Epithelial cell of esophagus (primary cell): ENCODE data around the gene ODAD2.

ENCODE experiments used
- DNase-seq: peaks from one replicate; pipeline ENCODE4 v3.0.0; 2010; ENCODE audit warnings: low read depth
- H3K4me3 ChIP-seq: 2 replicates; pipeline ENCODE4 v1.5.1; 2011; ENCODE audit warnings: mild to moderate bottlenecking, low read length, control low read depth
- TF ChIP-seq, protein P1 (sequence below): IDR thresholded peaks from 2 replicates; pipeline ENCODE4 v1.5.1; 2011; ENCODE audit warnings: low read depth, mild to moderate bottlenecking, low read length, control low read depth, inconsistent platforms; ENCODE audit not compliant: insufficient read depth; ENCODE audit errors: missing control alignments

ODAD2 gene

GRCh38 chr10:27819781-27820531 lies 178.9 kb downstream of the ODAD2 start:
- H3K4me3 ChIP-seq = no peak overlapping the region
- TF ChIP-seq, protein P1, sequence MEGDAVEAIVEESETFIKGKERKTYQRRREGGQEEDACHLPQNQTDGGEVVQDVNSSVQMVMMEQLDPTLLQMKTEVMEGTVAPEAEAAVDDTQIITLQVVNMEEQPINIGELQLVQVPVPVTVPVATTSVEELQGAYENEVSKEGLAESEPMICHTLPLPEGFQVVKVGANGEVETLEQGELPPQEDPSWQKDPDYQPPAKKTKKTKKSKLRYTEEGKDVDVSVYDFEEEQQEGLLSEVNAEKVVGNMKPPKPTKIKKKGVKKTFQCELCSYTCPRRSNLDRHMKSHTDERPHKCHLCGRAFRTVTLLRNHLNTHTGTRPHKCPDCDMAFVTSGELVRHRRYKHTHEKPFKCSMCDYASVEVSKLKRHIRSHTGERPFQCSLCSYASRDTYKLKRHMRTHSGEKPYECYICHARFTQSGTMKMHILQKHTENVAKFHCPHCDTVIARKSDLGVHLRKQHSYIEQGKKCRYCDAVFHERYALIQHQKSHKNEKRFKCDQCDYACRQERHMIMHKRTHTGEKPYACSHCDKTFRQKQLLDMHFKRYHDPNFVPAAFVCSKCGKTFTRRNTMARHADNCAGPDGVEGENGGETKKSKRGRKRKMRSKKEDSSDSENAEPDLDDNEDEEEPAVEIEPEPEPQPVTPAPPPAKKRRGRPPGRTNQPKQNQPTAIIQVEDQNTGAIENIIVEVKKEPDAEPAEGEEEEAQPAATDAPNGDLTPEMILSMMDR = no peak
- peak; percentile 16 for DNase-seq

GRCh38 chr10:27816320-27816719 lies 182.6 kb downstream of the ODAD2 start:
- TF ChIP-seq, protein P1 = no peak
- no peak for DNase-seq
- no peak overlapping the region for H3K4me3 ChIP-seq

DNA sequence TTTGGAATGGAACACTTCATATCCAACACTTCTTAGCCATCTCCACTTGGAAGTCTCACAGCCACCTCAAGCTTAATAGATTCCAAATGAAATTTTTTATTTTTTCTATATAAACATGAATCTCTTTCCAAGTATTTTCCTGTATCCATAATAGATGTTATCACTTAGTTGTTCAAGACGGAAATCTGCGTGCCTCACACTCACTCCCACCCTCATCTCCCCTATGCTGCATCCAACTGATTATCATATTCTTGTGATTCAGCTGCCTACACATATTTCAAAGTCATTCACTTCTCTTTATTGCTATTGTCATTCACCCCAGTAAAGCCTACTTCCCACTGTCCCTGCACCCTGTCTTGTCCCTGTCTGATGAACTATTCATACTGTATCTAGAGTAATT lies 183.0 kb downstream of the ODAD2 start:
- no peak for DNase-seq
- H3K4me3 ChIP-seq = no peak overlapping the region
- TF ChIP-seq, protein P1 = no peak

DNA sequence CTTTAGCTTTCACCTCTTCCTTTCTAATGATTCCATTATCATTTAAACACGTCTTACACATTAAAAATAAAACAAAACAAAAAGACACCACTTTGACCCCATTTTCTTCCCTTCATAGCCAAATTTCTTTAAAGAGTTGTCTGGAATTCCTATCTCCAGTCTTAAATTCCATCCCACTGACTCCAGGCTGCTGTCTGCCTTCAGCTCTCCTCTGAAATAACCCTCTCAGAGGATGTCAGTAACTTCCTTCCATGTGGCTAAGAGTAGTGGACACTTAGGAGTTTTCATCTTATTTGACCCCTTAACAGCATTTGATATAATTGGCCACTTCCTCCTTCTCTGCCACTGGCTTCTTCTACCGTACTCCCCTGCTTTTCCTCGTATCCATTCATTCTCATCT lies 183.6 kb downstream of the ODAD2 start:
- no peak overlapping the region for H3K4me3 ChIP-seq
- TF ChIP-seq, protein P1 = no peak
- DNase-seq = no peak

GRCh38 chr10:27805180-27805579 lies 193.7 kb downstream of the ODAD2 start:
- no peak for DNase-seq
- no peak overlapping the region for H3K4me3 ChIP-seq
- TF ChIP-seq, protein P1 = no peak

DNA sequence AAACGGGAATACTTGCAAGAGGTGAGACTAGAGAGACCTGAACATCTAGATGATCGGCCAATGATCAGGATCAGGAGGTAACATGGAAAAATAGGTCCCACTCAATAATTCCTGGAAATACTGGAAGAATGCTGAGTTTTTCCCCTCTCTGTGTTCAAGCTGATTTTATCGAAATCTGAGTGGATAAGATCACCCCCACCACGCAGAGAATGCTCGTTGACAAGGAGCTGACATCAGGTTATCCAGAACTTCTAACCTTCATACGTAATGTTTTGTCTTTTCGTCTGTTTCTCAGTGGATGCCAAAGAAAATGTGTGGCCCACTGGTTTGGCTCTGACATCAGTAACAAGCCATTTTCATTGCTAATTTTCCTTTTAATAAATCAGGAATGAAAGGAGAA lies 194.7 kb downstream of the ODAD2 start:
- TF ChIP-seq, protein P1 = no peak
- H3K4me3 ChIP-seq = no peak overlapping the region
- no peak for DNase-seq
